ENCODE results near the gene TMEM108. TPM values are rescaled to one million over a fixed set of nuclear protein-coding genes. Genes with fewer than 3 reads are reported as not detected.
A peak's percentile ranks its signal among the peaks of the same experiment; 100 is the strongest.

Gene TMEM108
- total RNA-seq, 1 donor from 2014 or later = not detected

- Mint-ChIP-seq H3K4me3 (no peak overlapping the region), H3K4me1 (peaks cover 18% of the 10 kb centered on the region), H3K27me3 (peaks cover 13% of the 10 kb centered on the region), H3K27ac (peak overlapping the region; percentile 8), H3K9me3 (peaks cover 5% of the 10 kb centered on the region), H3K36me3 (ENCODE audit: low read depth) (no peaks in the 10 kb centered on the region)
- no peak for DNase-seq
- intact Hi-C loops (cut with micrococcal nuclease) = loop anchor here (1.0 kb wide), 1 partner anchor 232 kb away; no protein-coding TSS in a partner anchor
Measured at GRCh38 chr3:133209871-133210550, 171.8 kb downstream of the TMEM108 start.

GRCh38 chr3:133210656-133211055 is 172.5 kb downstream of the TMEM108 start:
- Mint-ChIP-seq H3K27ac (no peak overlapping the region), H3K9me3 (peaks cover 3% of the 10 kb centered on the region), H3K4me1 (peaks cover 18% of the 10 kb centered on the region), H3K36me3 (ENCODE audit: low read depth) (no peaks in the 10 kb centered on the region), H3K27me3 (peaks cover 9% of the 10 kb centered on the region), H3K4me3 (no peak overlapping the region)
- intact Hi-C loops (cut with micrococcal nuclease) = no loop called here
- no peak for DNase-seq

- Mint-ChIP-seq H3K27me3 (peaks cover 4% of the 10 kb centered on the region), H3K9me3 (peaks cover 3% of the 10 kb centered on the region), H3K27ac (no peak overlapping the region), H3K36me3 (ENCODE audit: low read depth) (no peaks in the 10 kb centered on the region), H3K4me3 (no peak overlapping the region), H3K4me1 (peaks cover 18% of the 10 kb centered on the region)
- intact Hi-C loops (cut with micrococcal nuclease) = no loop called here
- DNase-seq = no peak
Measured at GRCh38 chr3:133211449-133211848, 173.3 kb downstream of the TMEM108 start.

GRCh38 chr3:133211856-133212255 is 173.7 kb downstream of the TMEM108 start:
- no peaks in the 10 kb centered on the region for H3K36me3 Mint-ChIP-seq (ENCODE audit: low read depth)
- H3K27me3 Mint-ChIP-seq = peaks cover 3% of the 10 kb centered on the region
- intact Hi-C loops (cut with micrococcal nuclease) = no loop called here
- H3K27ac Mint-ChIP-seq = no peak overlapping the region
- peaks cover 3% of the 10 kb centered on the region for H3K9me3 Mint-ChIP-seq
- H3K4me1 Mint-ChIP-seq = peaks cover 18% of the 10 kb centered on the region
- no peak overlapping the region for H3K4me3 Mint-ChIP-seq
- no peak for DNase-seq

GRCh38 chr3:133213937-133214336 is 175.7 kb downstream of the TMEM108 start:
- Mint-ChIP-seq H3K4me3 (no peak overlapping the region), H3K9me3 (no peaks in the 10 kb centered on the region), H3K4me1 (peaks cover 15% of the 10 kb centered on the region), H3K27ac (no peak overlapping the region), H3K27me3 (peaks cover 5% of the 10 kb centered on the region), H3K36me3 (ENCODE audit: low read depth) (no peaks in the 10 kb centered on the region)
- intact Hi-C loops (cut with micrococcal nuclease) = no loop called here
- DNase-seq = no peak

GRCh38 chr3:133227813-133228212 is 189.6 kb downstream of the TMEM108 start:
- Mint-ChIP-seq H3K9me3 (peaks cover 6% of the 10 kb centered on the region), H3K4me3 (no peak overlapping the region), H3K27me3 (no peaks in the 10 kb centered on the region), H3K36me3 (ENCODE audit: low read depth) (no peaks in the 10 kb centered on the region), H3K4me1 (no peaks in the 10 kb centered on the region), H3K27ac (no peak overlapping the region)
- DNase-seq = no peak
- intact Hi-C loops (cut with micrococcal nuclease) = no loop called here

- no peak for DNase-seq
- no peak overlapping the region for H3K27ac Mint-ChIP-seq
- H3K4me1 Mint-ChIP-seq = no peaks in the 10 kb centered on the region
- no peaks in the 10 kb centered on the region for H3K27me3 Mint-ChIP-seq
- H3K9me3 Mint-ChIP-seq = peaks cover 4% of the 10 kb centered on the region
- intact Hi-C loops (cut with micrococcal nuclease) = no loop called here
- no peak overlapping the region for H3K4me3 Mint-ChIP-seq
- H3K36me3 Mint-ChIP-seq (ENCODE audit: low read depth) = no peaks in the 10 kb centered on the region
Measured at GRCh38 chr3:133230195-133230594, 192.0 kb downstream of the TMEM108 start.

GRCh38 chr3:133236901-133237300 is 198.7 kb downstream of the TMEM108 start:
- Mint-ChIP-seq H3K27ac (no peak overlapping the region), H3K36me3 (ENCODE audit: low read depth) (no peaks in the 10 kb centered on the region), H3K27me3 (peaks cover 6% of the 10 kb centered on the region), H3K9me3 (peaks cover 3% of the 10 kb centered on the region), H3K4me1 (no peaks in the 10 kb centered on the region), H3K4me3 (no peak overlapping the region)
- DNase-seq = no peak
- intact Hi-C loops (cut with micrococcal nuclease) = no loop called here

GRCh38 chr3:133237380-133237779 is 199.2 kb downstream of the TMEM108 start:
- no peak for DNase-seq
- H3K9me3 Mint-ChIP-seq = peaks cover 3% of the 10 kb centered on the region
- H3K27me3 Mint-ChIP-seq = peaks cover 6% of the 10 kb centered on the region
- H3K4me3 Mint-ChIP-seq = no peak overlapping the region
- H3K36me3 Mint-ChIP-seq (ENCODE audit: low read depth) = no peaks in the 10 kb centered on the region
- H3K27ac Mint-ChIP-seq = no peak overlapping the region
- intact Hi-C loops (cut with micrococcal nuclease) = no loop called here
- no peaks in the 10 kb centered on the region for H3K4me1 Mint-ChIP-seq

GRCh38 chr3:133238015-133238414 is 199.8 kb downstream of the TMEM108 start:
- Mint-ChIP-seq H3K27me3 (peaks cover 6% of the 10 kb centered on the region), H3K9me3 (peaks cover 3% of the 10 kb centered on the region), H3K4me1 (no peaks in the 10 kb centered on the region), H3K4me3 (no peak overlapping the region), H3K27ac (no peak overlapping the region), H3K36me3 (ENCODE audit: low read depth) (no peaks in the 10 kb centered on the region)
- intact Hi-C loops (cut with micrococcal nuclease) = no loop called here
- no peak for DNase-seq

GRCh38 chr3:133246119-133246518 is 207.9 kb downstream of the TMEM108 start:
- no peaks in the 10 kb centered on the region for H3K9me3 Mint-ChIP-seq
- DNase-seq = no peak
- no peaks in the 10 kb centered on the region for H3K36me3 Mint-ChIP-seq (ENCODE audit: low read depth)
- intact Hi-C loops (cut with micrococcal nuclease) = no loop called here
- peaks cover 3% of the 10 kb centered on the region for H3K27me3 Mint-ChIP-seq
- H3K4me1 Mint-ChIP-seq = no peaks in the 10 kb centered on the region
- H3K4me3 Mint-ChIP-seq = no peak overlapping the region
- H3K27ac Mint-ChIP-seq = no peak overlapping the region

GRCh38 chr3:133246773-133247172 is 208.6 kb downstream of the TMEM108 start:
- Mint-ChIP-seq H3K9me3 (no peaks in the 10 kb centered on the region), H3K4me3 (no peak overlapping the region), H3K4me1 (no peaks in the 10 kb centered on the region), H3K27ac (no peak overlapping the region), H3K27me3 (peaks cover 3% of the 10 kb centered on the region), H3K36me3 (ENCODE audit: low read depth) (no peaks in the 10 kb centered on the region)
- intact Hi-C loops (cut with micrococcal nuclease) = no loop called here
- no peak for DNase-seq

GRCh38 chr3:133248389-133248788 is 210.2 kb downstream of the TMEM108 start:
- no peak overlapping the region for H3K27ac Mint-ChIP-seq
- DNase-seq = no peak
- intact Hi-C loops (cut with micrococcal nuclease) = no loop called here
- no peak overlapping the region for H3K4me3 Mint-ChIP-seq
- H3K4me1 Mint-ChIP-seq = no peaks in the 10 kb centered on the region
- no peaks in the 10 kb centered on the region for H3K9me3 Mint-ChIP-seq
- no peaks in the 10 kb centered on the region for H3K36me3 Mint-ChIP-seq (ENCODE audit: low read depth)
- peaks cover 2% of the 10 kb centered on the region for H3K27me3 Mint-ChIP-seq

GRCh38 chr3:133249490-133249889 is 211.3 kb downstream of the TMEM108 start:
- intact Hi-C loops (cut with micrococcal nuclease) = no loop called here
- H3K27ac Mint-ChIP-seq = no peak overlapping the region
- DNase-seq = no peak
- H3K4me3 Mint-ChIP-seq = no peak overlapping the region
- peaks cover 2% of the 10 kb centered on the region for H3K27me3 Mint-ChIP-seq
- H3K4me1 Mint-ChIP-seq = no peaks in the 10 kb centered on the region
- no peaks in the 10 kb centered on the region for H3K36me3 Mint-ChIP-seq (ENCODE audit: low read depth)
- H3K9me3 Mint-ChIP-seq = no peaks in the 10 kb centered on the region

- Mint-ChIP-seq H3K4me3 (no peak overlapping the region), H3K36me3 (ENCODE audit: low read depth) (no peaks in the 10 kb centered on the region), H3K27me3 (no peaks in the 10 kb centered on the region), H3K9me3 (no peaks in the 10 kb centered on the region), H3K4me1 (no peaks in the 10 kb centered on the region), H3K27ac (no peak overlapping the region)
- intact Hi-C loops (cut with micrococcal nuclease) = no loop called here
- no peak for DNase-seq
Measured at GRCh38 chr3:133254151-133254550, 216.0 kb downstream of the TMEM108 start.
